ENCODE measurements around the gene MAPK9.

MAPK9 gene

GRCh38 chr5:180201051-180201987 lies 90.6 kb downstream of the MAPK9 start:
- no peak for FAIRE-seq

- FAIRE-seq: no peak
Measured at GRCh38 chr5:180199390-180199789, 92.5 kb downstream of the MAPK9 start.

- FAIRE-seq: no peak
Measured at GRCh38 chr5:180198208-180198607, 93.7 kb downstream of the MAPK9 start.

GRCh38 chr5:180197016-180197702 lies 94.7 kb downstream of the MAPK9 start:
- no peak for FAIRE-seq

GRCh38 chr5:180194410-180195345 lies 97.2 kb downstream of the MAPK9 start:
- FAIRE-seq: no peak

- no peak for FAIRE-seq
Measured at GRCh38 chr5:180193749-180194375, 98.0 kb downstream of the MAPK9 start.

- no peak for FAIRE-seq
Measured at GRCh38 chr5:180191716-180192115, 100.2 kb downstream of the MAPK9 start.

GRCh38 chr5:180187767-180188166 lies 104.1 kb downstream of the MAPK9 start:
- no peak for FAIRE-seq
